Bronchial epithelial cell (primary cell): ENCODE measurements around the gene CCDC47. TPM values are rescaled to one million over a fixed set of nuclear protein-coding genes. Genes with fewer than 3 reads are reported as not detected.

Experiments
- DNase-seq: peaks from one replicate; pipeline ENCODE4 v3.0.0-alpha.2; 2010; ENCODE audit warnings: low read depth
- FAIRE-seq: peaks from 2 replicates; lab custom pipeline; 2011; peaks lifted over from hg19 to GRCh38; lab: Jason Lieb, UNC
- H3K27me3 ChIP-seq: 2 replicates; pipeline ENCODE4 v1.5.1; 2011; ENCODE audit warnings: low read length; ENCODE audit not compliant: control insufficient read depth, insufficient read depth
- H3K36me3 ChIP-seq: 2 replicates; pipeline ENCODE4 v1.5.1; 2011; ENCODE audit warnings: low read length; ENCODE audit not compliant: control insufficient read depth, insufficient read depth
- H3K4me3 ChIP-seq: 2 replicates; pipeline ENCODE4 v1.5.1; 2011; ENCODE audit warnings: mild to moderate bottlenecking, low read depth, low read length, control low read depth
- total RNA-seq: library from RNA; depleted of rRNA; stranded (reverse); fragments of >200 nt; gene quantifications from 2 replicates; pipeline ENCODE4 v1.2.1, GENCODE V29; 2014
- TF ChIP-seq, protein P1 (sequence below): IDR thresholded peaks from 2 replicates; pipeline ENCODE4 v1.5.1; 2011; ENCODE audit warnings: mild to moderate bottlenecking, moderate library complexity, low read length, control low read depth, inconsistent platforms; ENCODE audit not compliant: insufficient read depth, severe bottlenecking

The CCDC47 gene
- total RNA-seq, 1 donor from 2014 or later = 118 TPM

DNA sequence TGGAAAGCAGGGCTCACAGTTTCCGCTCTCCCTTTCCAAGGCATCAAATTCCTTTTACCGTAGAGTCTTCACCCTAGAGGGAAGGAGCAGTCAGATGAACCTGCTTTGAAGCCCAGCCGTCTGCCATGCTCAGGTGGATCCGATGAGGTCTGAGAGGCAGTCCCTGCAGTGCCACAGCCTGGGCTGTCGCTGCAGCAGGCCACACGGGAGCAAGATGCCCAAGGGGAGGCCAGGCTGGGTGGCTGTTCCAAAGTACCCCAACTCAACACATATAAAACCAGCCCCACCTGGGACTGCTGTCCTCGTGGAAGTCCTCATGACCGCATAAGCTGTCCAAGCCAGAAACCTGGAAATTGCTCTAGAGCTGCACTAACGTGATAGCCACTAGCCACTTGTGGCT lies 68.6 kb downstream of the CCDC47 start:
- Histone ChIP-seq H3K4me3 (no peak overlapping the region), H3K36me3 (peaks cover 9% of the 10 kb centered on the region), H3K27me3 (no peaks in the 10 kb centered on the region)
- no peak for FAIRE-seq
- TF ChIP-seq, protein P1, sequence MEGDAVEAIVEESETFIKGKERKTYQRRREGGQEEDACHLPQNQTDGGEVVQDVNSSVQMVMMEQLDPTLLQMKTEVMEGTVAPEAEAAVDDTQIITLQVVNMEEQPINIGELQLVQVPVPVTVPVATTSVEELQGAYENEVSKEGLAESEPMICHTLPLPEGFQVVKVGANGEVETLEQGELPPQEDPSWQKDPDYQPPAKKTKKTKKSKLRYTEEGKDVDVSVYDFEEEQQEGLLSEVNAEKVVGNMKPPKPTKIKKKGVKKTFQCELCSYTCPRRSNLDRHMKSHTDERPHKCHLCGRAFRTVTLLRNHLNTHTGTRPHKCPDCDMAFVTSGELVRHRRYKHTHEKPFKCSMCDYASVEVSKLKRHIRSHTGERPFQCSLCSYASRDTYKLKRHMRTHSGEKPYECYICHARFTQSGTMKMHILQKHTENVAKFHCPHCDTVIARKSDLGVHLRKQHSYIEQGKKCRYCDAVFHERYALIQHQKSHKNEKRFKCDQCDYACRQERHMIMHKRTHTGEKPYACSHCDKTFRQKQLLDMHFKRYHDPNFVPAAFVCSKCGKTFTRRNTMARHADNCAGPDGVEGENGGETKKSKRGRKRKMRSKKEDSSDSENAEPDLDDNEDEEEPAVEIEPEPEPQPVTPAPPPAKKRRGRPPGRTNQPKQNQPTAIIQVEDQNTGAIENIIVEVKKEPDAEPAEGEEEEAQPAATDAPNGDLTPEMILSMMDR = no peak
- DNase-seq = no peak

DNA sequence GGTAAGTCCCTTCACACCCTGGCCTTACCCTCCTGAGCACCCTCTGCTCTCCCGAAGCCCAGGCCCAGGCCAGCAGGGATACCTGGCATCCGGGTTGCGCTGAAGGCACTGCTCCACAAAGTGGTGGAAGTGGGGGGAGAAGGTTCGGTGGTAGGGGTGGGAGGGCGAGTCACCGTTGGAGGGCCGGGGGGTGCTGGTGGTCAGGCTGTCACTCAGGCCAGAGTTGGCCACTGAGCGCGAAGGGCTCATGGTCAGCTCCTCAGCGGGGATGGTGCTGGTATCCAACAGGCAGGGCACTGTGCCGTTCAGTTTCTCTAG lies 69.2 kb downstream of the CCDC47 start:
- TF ChIP-seq, protein P1 = no peak
- DNase-seq (no peak), FAIRE-seq (no peak)
- H3K27me3 ChIP-seq = no peaks in the 10 kb centered on the region
- peaks cover 7% of the 10 kb centered on the region for H3K36me3 ChIP-seq
- H3K4me3 ChIP-seq = no peak overlapping the region

DNA sequence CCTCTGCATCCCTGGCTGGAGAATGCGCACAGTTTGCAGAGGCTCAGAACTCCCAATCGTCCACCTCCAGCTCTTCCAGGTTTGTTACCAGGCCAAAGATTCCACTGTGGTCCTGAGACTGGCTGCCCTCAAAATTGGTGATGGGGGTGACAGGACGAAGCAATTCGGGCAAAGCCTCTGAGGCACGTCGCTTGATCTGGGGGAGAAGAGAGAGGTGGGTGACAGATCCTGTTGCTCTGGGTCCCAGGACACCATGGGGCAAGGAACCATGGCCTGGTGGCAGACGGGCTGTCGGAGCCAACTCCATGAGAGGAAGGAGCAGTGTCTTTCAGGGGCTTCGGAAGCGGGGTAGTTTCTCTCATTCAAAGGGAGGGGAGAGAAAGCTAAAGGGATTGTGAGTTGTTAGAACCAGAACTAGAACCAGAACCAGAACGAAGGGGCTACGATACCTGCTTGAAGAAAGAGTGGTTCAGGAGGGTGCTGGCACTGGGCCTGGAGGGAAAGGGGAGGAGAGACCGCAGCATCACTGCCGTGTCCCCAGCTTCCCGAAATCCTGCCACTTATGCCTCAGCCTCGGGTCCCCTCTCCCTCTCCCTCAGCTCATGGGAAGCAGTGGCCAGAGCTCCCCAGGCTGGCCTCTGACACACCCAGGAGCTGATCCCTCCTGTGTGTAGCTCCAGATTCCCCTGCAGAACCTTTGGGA lies 69.7 kb downstream of the CCDC47 start:
- Histone ChIP-seq H3K4me3 (no peak overlapping the region), H3K36me3 (peaks cover 5% of the 10 kb centered on the region), H3K27me3 (no peaks in the 10 kb centered on the region)
- FAIRE-seq = no peak
- TF ChIP-seq, protein P1 = no peak
- no peak for DNase-seq

DNA sequence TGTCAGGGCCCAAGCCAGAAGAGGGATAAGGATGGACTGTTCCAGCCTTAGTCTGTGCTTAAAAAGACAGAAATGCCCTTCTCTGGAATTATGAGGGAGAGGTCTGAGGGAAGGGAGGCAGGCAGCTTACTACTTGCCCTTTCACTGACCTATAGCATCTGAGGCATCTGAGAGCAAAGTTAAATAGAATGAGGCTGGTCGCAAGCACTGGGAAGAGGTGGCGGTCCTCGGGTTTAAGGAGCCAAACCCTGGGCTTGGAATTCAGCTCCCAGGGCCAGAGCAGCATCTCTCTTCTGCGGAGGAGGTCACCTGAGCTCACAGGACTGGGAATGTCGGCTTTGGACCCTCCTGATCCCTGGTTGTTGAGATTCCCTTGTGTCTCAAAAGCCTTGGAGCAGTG lies 70.4 kb downstream of the CCDC47 start:
- TF ChIP-seq, protein P1 = no peak
- Histone ChIP-seq H3K27me3 (no peaks in the 10 kb centered on the region), H3K36me3 (peaks cover 5% of the 10 kb centered on the region), H3K4me3 (no peak overlapping the region)
- FAIRE-seq (peak; percentile 23), DNase-seq (no peak)

DNA sequence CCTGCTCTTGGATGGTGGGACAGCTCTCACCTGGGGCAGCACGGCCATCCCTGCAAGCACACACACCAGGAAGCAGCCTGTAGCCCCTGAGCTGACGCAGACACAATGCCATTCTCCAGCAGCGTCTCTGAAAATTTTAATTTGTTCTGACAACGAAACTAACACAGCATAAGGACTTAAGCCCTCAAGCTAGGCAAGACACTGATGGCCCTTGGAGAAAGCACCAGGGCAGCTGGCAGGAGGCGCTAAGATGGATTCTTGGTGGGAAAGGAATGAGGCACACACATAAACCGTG lies 70.7 kb downstream of the CCDC47 start:
- FAIRE-seq = no peak
- H3K4me3 ChIP-seq = no peak overlapping the region
- no peaks in the 10 kb centered on the region for H3K27me3 ChIP-seq
- TF ChIP-seq, protein P1 = no peak
- no peak for DNase-seq
- peaks cover 5% of the 10 kb centered on the region for H3K36me3 ChIP-seq
